Lung (tissue), 12 donors: Measurements from ENCODE around the gene KCNRG. TPM values are rescaled to one million over a fixed set of nuclear protein-coding genes. Genes with fewer than 3 reads are reported as not detected.

Source experiments
- ATAC-seq: fragments of 200-7000 bp; cut with Tn5 transposase; one replicate; pipeline ENCODE4 v1.9.1; 2020; ENCODE audit warnings: moderate number of reproducible peaks; ENCODE audit not compliant: insufficient read depth, low FRiP score
- DNase-seq, 3 donors: peaks; one replicate each; pipeline ENCODE4 v3.0.0-alpha.2; 2013 to 2017
- H3K27ac ChIP-seq, 2 donors: one replicate each; pipeline ENCODE4 v1.5.1; 2013; ENCODE audit warnings: mild to moderate bottlenecking in 2 of 2, moderate library complexity in 2 of 2, control low read depth in 1 of 2, inconsistent platforms in 1 of 2, low read depth in 1 of 2, low read length in 1 of 2
- H3K27me3 ChIP-seq, 3 donors: one replicate each; pipeline ENCODE4 v1.5.1; 2013; ENCODE audit warnings: low read length in 2 of 3; ENCODE audit not compliant: control insufficient read depth in 3 of 3, insufficient read depth in 3 of 3
- H3K36me3 ChIP-seq, 4 donors: one replicate each; pipeline ENCODE4 v1.5.1; 2013; ENCODE audit warnings: low read length in 4 of 4, mild to moderate bottlenecking in 1 of 4, moderate library complexity in 1 of 4; ENCODE audit not compliant: control insufficient read depth in 4 of 4, insufficient read depth in 4 of 4
- H3K4me1 ChIP-seq, 5 donors: one replicate each; pipeline ENCODE4 v1.5.1; 2013; ENCODE audit warnings: low read length in 5 of 5, mild to moderate bottlenecking in 2 of 5, moderate library complexity in 1 of 5; ENCODE audit not compliant: control insufficient read depth in 5 of 5, insufficient read depth in 5 of 5
- H3K4me3 ChIP-seq: one replicate; pipeline ENCODE4 v1.5.1; 2013; ENCODE audit warnings: mild to moderate bottlenecking, control low read depth, moderate library complexity
- H3K9ac ChIP-seq, 2 donors: one replicate each; pipeline ENCODE4 v1.5.1; 2013; ENCODE audit warnings: low read length in 2 of 2, control low read depth in 1 of 2; ENCODE audit not compliant: insufficient read depth in 1 of 2
- H3K9me3 ChIP-seq, 4 donors: one replicate each; pipeline ENCODE4 v1.5.1; 2013; ENCODE audit warnings: low read length in 3 of 4, mild to moderate bottlenecking in 1 of 4, moderate library complexity in 1 of 4; ENCODE audit not compliant: control insufficient read depth in 4 of 4, insufficient read depth in 3 of 4
- CTCF ChIP-seq: IDR thresholded peaks from 2 replicates; pipeline ENCODE4 v1.5.1; 2012; ENCODE audit warnings: mild to moderate bottlenecking; ENCODE audit errors: control extremely low read depth, extremely low read depth
- WGBS, 2 donors: extraction: QIAGEN DNeasy Blood & Tissue Kit; methylation state at CpG; one replicate each; pipeline ENCODE4 v1.1.7; 2013; 5-methylcytosine and 5-hydroxymethylcytosine counted together
- polyA plus RNA-seq, 2 donors: library from polyadenylated mRNA; stranded (reverse); fragments of 200-250 nt; gene quantifications; one replicate each; pipeline ENCODE4 v1.2.1, GENCODE V29; 2013
- total RNA-seq, 2 donors: library from RNA; depleted of rRNA in 1 of 2; stranded (reverse); fragments of >200 nt in 1 of 2; gene quantifications; one replicate each; pipeline ENCODE4 v1.2.1, GENCODE V29; 2014 to 2021
- donor health status: control.
- donor health status: control.
- donor health status: Bipolar disorder and iron deficiency.
- donor health status: healthy.
- donor health status: DM: yes; HTN: yes; CAD: no.

Gene KCNRG
- total and polyA plus RNA-seq, 4 donors: 2.9 to 13.6 (median 6.9) TPM

GRCh38 chr13:50026788-50027473 lies 11.7 kb downstream of the KCNRG start:
- H3K36me3 ChIP-seq: peaks cover 0 to 15% (median 7%) of the 10 kb centered on the region in 4 donors
- TF ChIP-seq CTCF: no peak
- WGBS, 2 donors: 78 to 83% methylated on average over 2 of the region's 2 CpGs
- H3K4me1 ChIP-seq: peaks cover 0 to 8% (median 0%) of the 10 kb centered on the region in 5 donors
- no peaks in the 10 kb centered on the region for H3K27me3 ChIP-seq
- H3K9ac ChIP-seq: no peak overlapping the region
- DNase-seq: no peak
- no peak overlapping the region for H3K4me3 ChIP-seq
- no peak overlapping the region for H3K27ac ChIP-seq
- no peak for ATAC-seq
- H3K9me3 ChIP-seq: no peaks in the 10 kb centered on the region

GRCh38 chr13:50030315-50030714 lies 15.1 kb downstream of the KCNRG start:
- Histone ChIP-seq H3K36me3 (peaks cover 0 to 5% (median under 1%) of the 10 kb centered on the region in 4 donors), H3K9me3 (no peaks in the 10 kb centered on the region), H3K27me3 (no peaks in the 10 kb centered on the region), H3K4me3 (no peak overlapping the region), H3K9ac (no peak overlapping the region), H3K27ac (no peak overlapping the region), H3K4me1 (peaks cover 0 to 8% (median 0%) of the 10 kb centered on the region in 5 donors)
- WGBS, 2 donors: 87 to 91% methylated on average over 3 of the region's 3 CpGs
- ATAC-seq: no peak
- TF ChIP-seq CTCF: no peak
- DNase-seq: no peak

GRCh38 chr13:50033725-50034124 lies 18.5 kb downstream of the KCNRG start:
- Histone ChIP-seq H3K4me1 (no peaks in the 10 kb centered on the region), H3K9me3 (no peaks in the 10 kb centered on the region), H3K9ac (no peak overlapping the region), H3K36me3 (no peaks in the 10 kb centered on the region), H3K27ac (no peak overlapping the region), H3K27me3 (no peaks in the 10 kb centered on the region), H3K4me3 (no peak overlapping the region)
- TF ChIP-seq CTCF: no peak
- DNase-seq: peak in 2 of 3 donors; percentile 39
- no peak for ATAC-seq

GRCh38 chr13:50037788-50038187 lies 22.5 kb downstream of the KCNRG start:
- no peak overlapping the region for H3K9ac ChIP-seq
- H3K27me3 ChIP-seq: no peaks in the 10 kb centered on the region
- ATAC-seq (no peak), DNase-seq (peak in 2 of 3 donors; percentile 25 to 26)
- no peak for TF ChIP-seq CTCF
- H3K4me3 ChIP-seq: no peak overlapping the region
- H3K9me3 ChIP-seq: no peaks in the 10 kb centered on the region
- H3K27ac ChIP-seq: no peak overlapping the region
- H3K4me1 ChIP-seq: no peaks in the 10 kb centered on the region
- H3K36me3 ChIP-seq: peaks cover 0 to 8% (median 2%) of the 10 kb centered on the region in 4 donors
